Astrocyte (in vitro differentiated cells and primary cell): ENCODE data around the gene TESPA1. TPM values are rescaled to one million over a fixed set of nuclear protein-coding genes. Genes with fewer than 3 reads are reported as not detected.

Experiments used
- DNase-seq: peaks from one replicate; pipeline ENCODE4 v3.0.0-alpha.2; 2010; ENCODE audit warnings: low read depth
- FAIRE-seq: peaks from 2 replicates; lab custom pipeline; 2011; peaks lifted over from hg19 to GRCh38; lab: Jason Lieb, UNC
- H2AFZ ChIP-seq: 2 replicates; pipeline ENCODE4 v1.6.0; 2012; ENCODE audit warnings: low read depth, low read length, inconsistent platforms
- H3K27ac ChIP-seq: 2 replicates; pipeline ENCODE4 v1.5.1; 2011; ENCODE audit warnings: low read depth, low read length, inconsistent platforms
- H3K27me3 ChIP-seq: 2 replicates; pipeline ENCODE4 v1.6.0; 2011; ENCODE audit warnings: low read length, inconsistent platforms; ENCODE audit not compliant: insufficient read depth
- H3K36me3 ChIP-seq: 2 replicates; pipeline ENCODE4 v1.5.1; 2011; ENCODE audit warnings: low read length, inconsistent platforms; ENCODE audit not compliant: insufficient read depth
- H3K4me1 ChIP-seq: 2 replicates; pipeline ENCODE4 v1.5.1; 2011; ENCODE audit warnings: low read length, inconsistent platforms; ENCODE audit not compliant: insufficient read depth
- H3K4me2 ChIP-seq: 2 replicates; pipeline ENCODE4 v1.6.0; 2012; ENCODE audit warnings: low read length, inconsistent platforms
- H3K4me3 ChIP-seq: 2 replicates; pipeline ENCODE4 v1.5.1; 2011; ENCODE audit warnings: low read depth, mild to moderate bottlenecking, low read length, inconsistent platforms; ENCODE audit not compliant: insufficient read depth
- H3K79me2 ChIP-seq: 2 replicates; pipeline ENCODE4 v1.6.0; 2012; ENCODE audit warnings: mild to moderate bottlenecking, low read length, inconsistent platforms; ENCODE audit not compliant: insufficient read depth
- H3K9ac ChIP-seq: 2 replicates; pipeline ENCODE4 v1.6.0; 2012; ENCODE audit warnings: mild to moderate bottlenecking, low read length, inconsistent platforms
- H3K9me3 ChIP-seq: 2 replicates; pipeline ENCODE4 v1.5.1; 2012; ENCODE audit warnings: low read depth, mild to moderate bottlenecking, low read length, inconsistent platforms; ENCODE audit not compliant: insufficient read depth
- H4K20me1 ChIP-seq: 2 replicates; pipeline ENCODE4 v1.6.0; 2012; ENCODE audit warnings: low read length, inconsistent platforms; ENCODE audit not compliant: insufficient read depth
- H3K27ac Mint-ChIP-seq: one replicate; pipeline ENCODE4 v1.8.0; 2021; ENCODE audit warnings: mild to moderate bottlenecking, mixed read lengths; ENCODE audit not compliant: unreplicated experiment
- H3K27me3 Mint-ChIP-seq: one replicate; pipeline ENCODE4 v1.8.0; 2021; ENCODE audit warnings: low read depth, mixed read lengths; ENCODE audit not compliant: unreplicated experiment
- H3K36me3 Mint-ChIP-seq: one replicate; pipeline ENCODE4 v1.8.0; 2021; ENCODE audit warnings: low read depth, mixed read lengths; ENCODE audit not compliant: unreplicated experiment
- H3K4me1 Mint-ChIP-seq: one replicate; pipeline ENCODE4 v1.8.0; 2021; ENCODE audit warnings: low read depth, mixed read lengths; ENCODE audit not compliant: unreplicated experiment
- H3K4me3 Mint-ChIP-seq: one replicate; pipeline ENCODE4 v1.8.0; 2021; ENCODE audit warnings: mild to moderate bottlenecking, moderate library complexity, mixed read lengths; ENCODE audit not compliant: unreplicated experiment
- H3K9me3 Mint-ChIP-seq: one replicate; pipeline ENCODE4 v1.8.0; 2021; ENCODE audit warnings: mild to moderate bottlenecking, mixed read lengths; ENCODE audit not compliant: unreplicated experiment
- EZH2 ChIP-seq: IDR thresholded peaks from 2 replicates; pipeline ENCODE4 v1.6.1; 2012; ENCODE audit warnings: mild to moderate bottlenecking, low read length, inconsistent platforms; ENCODE audit not compliant: insufficient read depth
- total RNA-seq: library from RNA; stranded (reverse); gene quantifications from 2 replicates; pipeline ENCODE4 v1.2.1, GENCODE V29; 2021
- TF ChIP-seq, protein P1 (sequence below): IDR thresholded peaks from 2 replicates; pipeline ENCODE4 v1.5.1; 2011; ENCODE audit warnings: low read depth, mild to moderate bottlenecking, inconsistent platforms, low read length, moderate library complexity; ENCODE audit not compliant: insufficient read depth

Gene TESPA1
- total RNA-seq, 1 donor from 2014 or later, result 0.23 TPM

DNA sequence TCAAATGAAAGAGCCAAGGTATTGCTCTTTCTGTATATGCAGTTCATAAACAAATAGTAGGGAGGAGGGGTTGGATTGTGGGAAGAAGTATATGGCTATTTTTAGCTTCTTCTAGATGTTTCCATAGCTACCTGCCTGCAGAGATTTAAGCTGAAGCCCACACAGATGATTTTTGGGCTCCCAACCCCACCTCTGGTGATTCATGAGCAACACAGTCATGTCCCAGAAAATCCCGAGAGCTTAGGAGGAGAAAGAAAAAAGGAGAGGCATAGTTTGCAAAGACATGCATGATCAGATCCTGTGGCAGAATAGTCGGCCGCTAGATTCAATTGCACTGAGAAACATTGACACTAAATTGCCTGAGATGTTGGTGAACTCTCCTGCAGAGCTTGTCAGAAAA is 13.8 kb downstream of the TESPA1 start:
- Mint-ChIP-seq H3K9me3 (no peaks in the 10 kb centered on the region), H3K27me3 (no peaks in the 10 kb centered on the region), H3K36me3 (no peaks in the 10 kb centered on the region), H3K27ac (no peak overlapping the region), H3K4me3 (no peak overlapping the region), H3K4me1 (peaks cover 18% of the 10 kb centered on the region)
- TF ChIP-seq, protein P1, sequence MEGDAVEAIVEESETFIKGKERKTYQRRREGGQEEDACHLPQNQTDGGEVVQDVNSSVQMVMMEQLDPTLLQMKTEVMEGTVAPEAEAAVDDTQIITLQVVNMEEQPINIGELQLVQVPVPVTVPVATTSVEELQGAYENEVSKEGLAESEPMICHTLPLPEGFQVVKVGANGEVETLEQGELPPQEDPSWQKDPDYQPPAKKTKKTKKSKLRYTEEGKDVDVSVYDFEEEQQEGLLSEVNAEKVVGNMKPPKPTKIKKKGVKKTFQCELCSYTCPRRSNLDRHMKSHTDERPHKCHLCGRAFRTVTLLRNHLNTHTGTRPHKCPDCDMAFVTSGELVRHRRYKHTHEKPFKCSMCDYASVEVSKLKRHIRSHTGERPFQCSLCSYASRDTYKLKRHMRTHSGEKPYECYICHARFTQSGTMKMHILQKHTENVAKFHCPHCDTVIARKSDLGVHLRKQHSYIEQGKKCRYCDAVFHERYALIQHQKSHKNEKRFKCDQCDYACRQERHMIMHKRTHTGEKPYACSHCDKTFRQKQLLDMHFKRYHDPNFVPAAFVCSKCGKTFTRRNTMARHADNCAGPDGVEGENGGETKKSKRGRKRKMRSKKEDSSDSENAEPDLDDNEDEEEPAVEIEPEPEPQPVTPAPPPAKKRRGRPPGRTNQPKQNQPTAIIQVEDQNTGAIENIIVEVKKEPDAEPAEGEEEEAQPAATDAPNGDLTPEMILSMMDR, result no peak
- no peak for TF ChIP-seq EZH2
- Histone ChIP-seq H3K4me1 (peaks cover under 1% of the 10 kb centered on the region), H3K9me3 (no peaks in the 10 kb centered on the region), H2AFZ (no peak overlapping the region), H3K4me3 (no peak overlapping the region), H3K4me2 (no peak overlapping the region), H3K27ac (no peak overlapping the region), H3K79me2 (no peaks in the 10 kb centered on the region), H4K20me1 (no peaks in the 10 kb centered on the region), H3K9ac (no peak overlapping the region), H3K36me3 (no peaks in the 10 kb centered on the region), H3K27me3 (no peaks in the 10 kb centered on the region)
- DNase-seq (no peak), FAIRE-seq (no peak)

- FAIRE-seq, result no peak
- H3K4me3 ChIP-seq, result no peak overlapping the region
- H3K79me2 ChIP-seq, result no peaks in the 10 kb centered on the region
- no peak for DNase-seq
- H4K20me1 ChIP-seq, result no peaks in the 10 kb centered on the region
- no peak overlapping the region for H3K9ac ChIP-seq
- H3K27me3 ChIP-seq, result peaks cover 4% of the 10 kb centered on the region
- Mint-ChIP-seq H3K27ac (no peak overlapping the region), H3K36me3 (no peaks in the 10 kb centered on the region), H3K9me3 (no peaks in the 10 kb centered on the region), H3K4me1 (peaks cover 17% of the 10 kb centered on the region), H3K4me3 (no peak overlapping the region), H3K27me3 (peaks cover 2% of the 10 kb centered on the region)
- H2AFZ ChIP-seq, result no peak overlapping the region
- H3K36me3 ChIP-seq, result no peaks in the 10 kb centered on the region
- H3K4me1 ChIP-seq, result no peaks in the 10 kb centered on the region
- H3K9me3 ChIP-seq, result no peaks in the 10 kb centered on the region
- no peak overlapping the region for H3K4me2 ChIP-seq
- no peak for TF ChIP-seq EZH2
- TF ChIP-seq, protein P1, result no peak
- no peak overlapping the region for H3K27ac ChIP-seq
These were observed 16.3 kb downstream of the TESPA1 start for GRCh38 chr12:54968181-54968730.

DNA sequence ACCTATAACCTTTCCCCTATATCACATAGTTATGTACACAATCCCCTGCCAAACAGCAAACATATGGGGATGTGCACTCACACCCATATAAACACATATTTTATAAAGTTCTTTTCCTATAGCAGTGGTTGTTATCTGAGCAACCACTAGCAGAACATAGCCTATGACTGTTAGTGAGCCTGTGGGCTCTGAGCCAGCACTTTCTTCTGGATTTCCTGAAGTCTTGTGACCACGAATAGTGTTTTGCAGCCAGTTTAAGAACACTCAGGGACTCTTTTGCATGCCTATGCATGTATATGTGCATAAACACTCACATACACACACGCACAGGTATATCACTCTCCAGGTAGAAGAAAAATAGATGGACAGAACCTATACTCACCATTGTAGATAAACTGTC is 17.1 kb downstream of the TESPA1 start:
- H3K4me1 Mint-ChIP-seq, result peaks cover 17% of the 10 kb centered on the region
- TF ChIP-seq, protein P1, result no peak
- no peak for TF ChIP-seq EZH2

More for the DNA sequence above, 17.1 kb downstream of the TESPA1 start:
- Histone ChIP-seq H3K4me2 (no peak overlapping the region), H3K79me2 (no peaks in the 10 kb centered on the region), H3K27ac (no peak overlapping the region), H3K4me3 (no peak overlapping the region), H3K27me3 (peaks cover 4% of the 10 kb centered on the region), H3K9me3 (no peaks in the 10 kb centered on the region), H2AFZ (no peak overlapping the region), H4K20me1 (no peaks in the 10 kb centered on the region), H3K4me1 (no peaks in the 10 kb centered on the region), H3K36me3 (no peaks in the 10 kb centered on the region), H3K9ac (no peak overlapping the region)
- FAIRE-seq, result no peak
- DNase-seq, result no peak
- no peak overlapping the region for H3K27ac Mint-ChIP-seq
- no peaks in the 10 kb centered on the region for H3K36me3 Mint-ChIP-seq
- no peak overlapping the region for H3K4me3 Mint-ChIP-seq
- peaks cover 4% of the 10 kb centered on the region for H3K27me3 Mint-ChIP-seq
- no peaks in the 10 kb centered on the region for H3K9me3 Mint-ChIP-seq
